B cell (primary cell): Measurements from ENCODE around the gene MST1. TPM values are rescaled to one million over a fixed set of nuclear protein-coding genes. Genes with fewer than 3 reads are reported as not detected.
A peak's percentile ranks its signal among the peaks of the same experiment; 100 is the strongest.

Source experiments
- ATAC-seq: fragments of 200-7000 bp; cut with Tn5 transposase; one replicate; pipeline ENCODE4 v1.10.0; 2021; ENCODE audit warnings: low read depth, mild to moderate bottlenecking, moderate number of reproducible peaks, moderate library complexity
- CTCF ChIA-PET: fragments of 350-600 bp; sonication (Branson Sonifier 250); formaldehyde crosslinking; loops from one replicate; lab custom pipeline; 2021; ENCODE audit warnings: antibody characterized with exemption, inconsistent platforms; lab: Charles Lee
- POLR2A ChIA-PET: fragments of 350-600 bp; sonication (Branson Sonifier 250); formaldehyde crosslinking; loops from one replicate; lab custom pipeline; 2021; ENCODE audit warnings: antibody characterized with exemption; lab: Charles Lee
- DNase-seq: peaks from one replicate; pipeline ENCODE4 v3.0.0; 2013
- H2AFZ ChIP-seq: 2 replicates; pipeline ENCODE4 v1.6.1; 2012; ENCODE audit warnings: mild to moderate bottlenecking, low read depth, low read length; ENCODE audit not compliant: insufficient read depth, poor library complexity, severe bottlenecking
- H3K27ac ChIP-seq, 2 donors: 1 replicate in 1 of 2; 2 replicates in 1 of 2; pipeline ENCODE4 v1.5.1; 2012 to 2013; ENCODE audit warnings: low read length in 2 of 2, mild to moderate bottlenecking in 2 of 2, moderate library complexity in 1 of 2
- H3K27me3 ChIP-seq, 4 experiments: fragments of 200-600 bp in 1 of 4; sonication (generic) in 1 of 4; replicated peaks in 1 of 4; 1 replicate in 2 of 4; 2 replicates in 2 of 4; pipeline versions ENCODE4 v1.6.1 to v1.7.0; 2013 to 2016; ENCODE audit warnings: low read length in 3 of 4, mild to moderate bottlenecking in 2 of 4, mixed read lengths in 1 of 4, moderate library complexity in 1 of 4; ENCODE audit not compliant: insufficient read depth in 4 of 4, control insufficient read depth in 3 of 4; ENCODE audit errors: control extremely low read depth in 1 of 4
- H3K36me3 ChIP-seq, 2 experiments: replicated peaks in 1 of 2; 1 replicate in 1 of 2; 2 replicates in 1 of 2; pipeline versions ENCODE4 v1.6.1 to v1.7.1; 2013; ENCODE audit warnings: low read length in 1 of 2; ENCODE audit not compliant: insufficient read depth in 2 of 2, control insufficient read depth in 1 of 2; ENCODE audit errors: control extremely low read depth in 1 of 2, extremely low read depth in 1 of 2
- H3K4me1 ChIP-seq, 2 donors: fragments of 200-600 bp in 1 of 2; sonication (generic) in 1 of 2; 1 replicate in 1 of 2; 2 replicates in 1 of 2; pipeline versions ENCODE4 v1.5.1 to v1.6.1; 2013 to 2017; ENCODE audit warnings: low read length in 2 of 2; ENCODE audit not compliant: control insufficient read depth in 2 of 2, insufficient read depth in 2 of 2
- H3K4me2 ChIP-seq: replicated peaks from 2 replicates; pipeline ENCODE3; 2012; ENCODE audit warnings: mild to moderate bottlenecking, low read depth, low read length; ENCODE audit not compliant: poor library complexity, severe bottlenecking
- H3K4me3 ChIP-seq, 5 experiments: fragments of 200-600 bp in 1 of 5; sonication (generic) in 1 of 5; 1 replicate in 3 of 5; 2 replicates in 2 of 5; pipeline versions ENCODE4 v1.5.1 to v1.7.0; 2011 to 2016; ENCODE audit warnings: low read length in 4 of 5, mild to moderate bottlenecking in 4 of 5, low read depth in 2 of 5, control low read depth in 1 of 5, moderate library complexity in 1 of 5; ENCODE audit not compliant: insufficient read depth in 1 of 5; ENCODE audit errors: control extremely low read depth in 1 of 5, extremely low read depth in 1 of 5
- H3K79me2 ChIP-seq: fragments of 200-600 bp; sonication (generic); one replicate; pipeline ENCODE4 v1.6.0; 2016; ENCODE audit warnings: low read length; ENCODE audit not compliant: control insufficient read depth, insufficient read depth
- H3K9ac ChIP-seq: fragments of 200-600 bp; sonication (generic); 2 replicates; pipeline ENCODE4 v1.6.1; 2017; ENCODE audit warnings: mild to moderate bottlenecking, low read length, moderate library complexity
- H3K9me3 ChIP-seq, 3 donors: one replicate each; pipeline versions ENCODE4 v1.6.1 to v1.7.1; 2013; ENCODE audit warnings: low read length in 2 of 3; ENCODE audit not compliant: control insufficient read depth in 2 of 3, insufficient read depth in 1 of 3; ENCODE audit errors: control extremely low read depth in 1 of 3
- H4K20me1 ChIP-seq: 2 replicates; pipeline ENCODE4 v1.6.0; 2012; ENCODE audit warnings: mild to moderate bottlenecking, low read length; ENCODE audit not compliant: insufficient read depth, control insufficient read depth, poor library complexity, severe bottlenecking
- H3K27ac Mint-ChIP-seq: one replicate; pipeline ENCODE4 v1.8.0; 2021; ENCODE audit warnings: mixed read lengths
- H3K27me3 Mint-ChIP-seq: one replicate; pipeline ENCODE4 v1.8.0; 2021; ENCODE audit warnings: mixed read lengths
- H3K4me1 Mint-ChIP-seq: one replicate; pipeline ENCODE4 v1.8.0; 2021; ENCODE audit warnings: mixed read lengths
- H3K4me3 Mint-ChIP-seq: one replicate; pipeline ENCODE4 v1.8.0; 2021; ENCODE audit warnings: mixed read lengths
- H3K9me3 Mint-ChIP-seq: one replicate; pipeline ENCODE4 v1.8.0; 2022; ENCODE audit warnings: mixed read lengths; ENCODE audit not compliant: insufficient read depth
- EZH2 ChIP-seq: IDR thresholded peaks from 2 replicates; pipeline ENCODE4 v1.6.1; 2012; ENCODE audit warnings: borderline replicate concordance, low read depth, mild to moderate bottlenecking, moderate library complexity, low read length; ENCODE audit not compliant: insufficient read depth, poor library complexity, severe bottlenecking
- WGBS: methylation state at CpG from one replicate; pipeline ENCODE4 v1.1.5; 2013; ENCODE audit warnings: missing lambda C conversion rate; ENCODE audit not compliant: insufficient coverage; 5-methylcytosine and 5-hydroxymethylcytosine counted together
- intact Hi-C: fragments of 100-400 bp; cut with micrococcal nuclease; formaldehyde crosslinking; loops from one replicate; pipeline ENCODE4 v1.10.0; 2022
- polyA plus RNA-seq: library from polyadenylated mRNA; depleted of rRNA; stranded (reverse); fragments of >200 nt; gene quantifications from 2 replicates; pipeline ENCODE4 v1.2.3, GENCODE V29; 2012
- total RNA-seq, 2 donors: library from RNA; stranded (reverse); fragments of 120-200 nt in 1 of 2; gene quantifications; 1 replicate in 1 of 2; 2 replicates in 1 of 2; pipeline versions ENCODE4 v1.2.3 to v1.2.4, GENCODE V29; 2013 to 2022
- TF ChIP-seq, protein P1 (sequence below): fragments of 200-600 bp; IDR thresholded peaks from one replicate; pipeline ENCODE4 v1.8.0; 2022; ENCODE audit warnings: antibody characterized with exemption, mild to moderate bottlenecking

MST1 gene
- total and polyA plus RNA-seq, 2 donors (not counting 1 experiment from before 2014, with no cell fraction given): 14.5 to 26.4 TPM

DNA sequence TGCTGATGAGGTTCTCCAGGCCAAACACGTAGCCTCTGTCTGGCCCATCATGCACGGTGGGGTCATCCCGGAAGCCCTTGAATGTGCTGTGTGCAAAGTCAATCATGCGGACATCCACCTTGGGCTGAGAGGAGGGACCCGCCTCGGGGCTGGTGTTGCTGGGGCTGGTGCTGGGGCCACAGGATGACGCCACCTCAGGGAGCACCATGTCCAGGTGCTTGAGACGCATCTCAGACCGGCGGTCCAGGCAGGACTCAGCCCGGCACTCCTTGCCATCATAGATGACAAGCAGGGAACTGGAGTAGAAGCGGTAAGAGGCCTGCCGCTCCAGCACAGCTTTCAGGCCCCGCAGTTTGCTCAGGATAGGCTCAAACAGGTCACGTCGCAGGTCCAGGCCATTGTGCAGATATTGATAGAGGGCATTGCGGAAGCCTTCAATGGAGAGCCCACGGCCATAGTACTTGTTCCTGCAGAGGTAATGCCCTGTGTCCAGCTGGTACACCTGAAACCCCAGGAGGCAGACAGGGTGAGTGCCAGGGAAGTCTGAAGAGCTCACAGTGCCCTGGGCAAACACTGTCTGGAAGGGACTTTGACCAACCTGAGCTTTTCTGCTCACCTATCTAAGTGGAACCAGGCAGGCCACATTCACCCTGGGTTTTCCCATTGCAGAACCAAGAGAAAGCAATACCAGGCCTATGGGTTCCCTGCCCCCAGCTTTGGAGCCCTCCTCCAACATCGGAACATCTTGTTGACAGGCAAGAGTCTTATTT, 38.1 kb upstream of the MST1 start:
- TF ChIP-seq EZH2: no peak
- TF ChIP-seq, protein P1, sequence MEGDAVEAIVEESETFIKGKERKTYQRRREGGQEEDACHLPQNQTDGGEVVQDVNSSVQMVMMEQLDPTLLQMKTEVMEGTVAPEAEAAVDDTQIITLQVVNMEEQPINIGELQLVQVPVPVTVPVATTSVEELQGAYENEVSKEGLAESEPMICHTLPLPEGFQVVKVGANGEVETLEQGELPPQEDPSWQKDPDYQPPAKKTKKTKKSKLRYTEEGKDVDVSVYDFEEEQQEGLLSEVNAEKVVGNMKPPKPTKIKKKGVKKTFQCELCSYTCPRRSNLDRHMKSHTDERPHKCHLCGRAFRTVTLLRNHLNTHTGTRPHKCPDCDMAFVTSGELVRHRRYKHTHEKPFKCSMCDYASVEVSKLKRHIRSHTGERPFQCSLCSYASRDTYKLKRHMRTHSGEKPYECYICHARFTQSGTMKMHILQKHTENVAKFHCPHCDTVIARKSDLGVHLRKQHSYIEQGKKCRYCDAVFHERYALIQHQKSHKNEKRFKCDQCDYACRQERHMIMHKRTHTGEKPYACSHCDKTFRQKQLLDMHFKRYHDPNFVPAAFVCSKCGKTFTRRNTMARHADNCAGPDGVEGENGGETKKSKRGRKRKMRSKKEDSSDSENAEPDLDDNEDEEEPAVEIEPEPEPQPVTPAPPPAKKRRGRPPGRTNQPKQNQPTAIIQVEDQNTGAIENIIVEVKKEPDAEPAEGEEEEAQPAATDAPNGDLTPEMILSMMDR: no peak
- 83% methylated on average over 19 of the region's 19 CpGs for WGBS
- ChIA-PET POLR2A (no interaction called here), CTCF (interaction anchor here (1.1 kb wide), 1 partner anchor 78 kb away, joined by 3 read pairs; no protein-coding TSS in a partner anchor)
- DNase-seq (peak; percentile 50), ATAC-seq (no peak)
- H3K27me3 ChIP-seq: no peaks in the 10 kb centered on the region
- H4K20me1 ChIP-seq: no peaks in the 10 kb centered on the region
- no peaks in the 10 kb centered on the region for H3K79me2 ChIP-seq
- H3K36me3 ChIP-seq: peaks cover 0 to 43% of the 10 kb centered on the region in 2 experiments
- intact Hi-C loops: no loop called here
- H3K9ac ChIP-seq: no peak overlapping the region
- no peak overlapping the region for H3K4me3 ChIP-seq
- H3K27ac Mint-ChIP-seq: peak overlapping the region; percentile 97
- no peaks in the 10 kb centered on the region for H3K9me3 Mint-ChIP-seq
- no peak overlapping the region for H3K4me3 Mint-ChIP-seq
- H3K4me1 ChIP-seq: peaks cover 25 to 49% of the 10 kb centered on the region in 2 donors
- H3K27me3 Mint-ChIP-seq: no peaks in the 10 kb centered on the region
- H3K27ac ChIP-seq: peak overlapping the region; percentile 63 to 100
- no peaks in the 10 kb centered on the region for H3K9me3 ChIP-seq
- H2AFZ ChIP-seq: no peak overlapping the region
- H3K4me2 ChIP-seq: peak overlapping the region; percentile 35
- H3K4me1 Mint-ChIP-seq: peaks cover 41% of the 10 kb centered on the region
